GM18519 (cell line): ENCODE results near the gene DSE.

Source experiments
- ATAC-seq: cut with Tn5 transposase; IDR thresholded peaks from one replicate; pipeline ENCODE4 v1.9.1; 2021; ENCODE audit warnings: mild to moderate bottlenecking, moderate library complexity; ENCODE audit not compliant: unreplicated experiment, low FRiP score

The DSE gene

GRCh38 chr6:116465246-116465645 is 94.5 kb downstream of the DSE start:
- ATAC-seq: no peak

GRCh38 chr6:116467096-116467495 is 96.3 kb downstream of the DSE start:
- no peak for ATAC-seq

DNA sequence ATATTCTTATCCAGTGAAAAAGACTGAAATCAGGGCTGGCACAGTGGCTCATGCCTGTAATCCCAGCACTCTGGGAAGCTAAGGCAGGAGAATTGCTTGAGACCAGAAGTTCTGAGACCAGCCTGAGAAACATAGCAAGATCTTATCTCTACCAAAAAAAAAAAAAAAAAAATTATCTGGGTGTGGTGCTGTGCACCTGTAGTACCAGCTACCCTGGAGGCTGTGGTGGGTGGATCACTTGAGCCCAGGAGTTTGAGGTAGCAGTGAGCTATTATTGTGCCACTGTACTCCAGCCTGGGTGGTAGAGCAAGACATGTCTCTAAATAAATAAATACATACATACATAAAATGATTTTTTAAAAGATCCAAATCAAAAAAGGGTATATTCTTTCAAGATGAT is 96.8 kb downstream of the DSE start:
- ATAC-seq: no peak

GRCh38 chr6:116468293-116468692 is 97.5 kb downstream of the DSE start:
- ATAC-seq: no peak

DNA sequence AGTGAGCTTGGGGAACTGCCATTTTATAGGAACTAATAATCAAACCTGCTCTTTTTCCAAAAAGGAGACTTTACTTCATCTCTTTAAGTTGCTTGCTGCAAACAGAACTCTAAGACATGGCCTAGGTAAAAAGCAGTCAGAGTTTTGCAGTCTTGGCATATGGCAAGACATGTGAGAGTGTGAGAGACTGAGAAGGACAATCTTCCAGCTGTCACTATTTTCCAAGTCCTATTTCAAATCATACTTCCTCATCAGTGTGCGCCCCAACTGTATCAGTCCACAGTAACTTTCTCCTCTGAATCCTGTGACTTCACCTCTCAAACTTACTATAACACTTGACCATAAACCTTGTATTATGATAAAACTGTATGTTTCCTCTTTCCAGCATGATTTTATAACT is 100.8 kb downstream of the DSE start:
- no peak for ATAC-seq

GRCh38 chr6:116472706-116473105 is 102.0 kb downstream of the DSE start:
- no peak for ATAC-seq

DNA sequence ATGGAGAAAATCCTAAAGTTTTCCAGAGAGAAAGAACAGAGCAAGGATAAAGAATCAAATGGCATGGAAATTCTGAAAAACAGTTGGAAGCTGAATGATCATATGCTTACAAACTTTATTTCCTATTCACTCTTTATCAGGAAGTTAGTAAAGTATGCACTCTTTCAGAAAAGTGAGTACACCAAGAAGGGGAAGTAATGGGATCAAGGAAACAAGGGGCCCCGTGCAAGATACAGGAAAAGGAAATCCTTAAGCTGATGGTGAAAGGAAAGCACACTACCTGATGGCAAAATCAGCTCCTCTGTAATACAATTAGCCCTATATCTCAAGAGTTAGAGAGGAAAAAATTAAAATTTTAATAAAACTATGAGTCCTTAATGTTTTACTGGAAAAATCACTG is 104.4 kb downstream of the DSE start:
- ATAC-seq: no peak

GRCh38 chr6:116476002-116476678 is 105.4 kb downstream of the DSE start:
- ATAC-seq: peak; percentile 100

GRCh38 chr6:116482780-116483179 is 112.0 kb downstream of the DSE start:
- no peak for ATAC-seq

DNA sequence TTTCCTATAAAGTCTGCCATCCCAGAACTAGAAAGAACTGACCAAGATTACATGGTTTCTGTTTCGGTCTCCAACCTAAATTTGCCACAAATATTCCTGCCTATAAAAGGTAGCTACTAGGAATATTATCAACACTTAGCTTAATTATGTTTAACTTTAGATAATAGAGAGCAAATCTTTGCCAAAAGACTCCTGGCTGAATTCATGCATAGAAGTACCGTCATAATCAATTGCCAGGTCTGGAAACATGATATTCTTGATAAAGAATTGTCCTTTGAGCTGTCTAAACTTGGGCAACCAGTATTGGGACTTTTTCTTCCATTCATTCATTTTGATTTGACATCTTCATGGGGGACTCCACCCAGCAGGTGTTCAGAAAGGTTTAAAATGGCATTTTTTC is 112.9 kb downstream of the DSE start:
- ATAC-seq: no peak

GRCh38 chr6:116485559-116486184 is 114.9 kb downstream of the DSE start:
- ATAC-seq: no peak

- ATAC-seq: no peak
Measured at GRCh38 chr6:116491610-116492330, 121.0 kb downstream of the DSE start.

DNA sequence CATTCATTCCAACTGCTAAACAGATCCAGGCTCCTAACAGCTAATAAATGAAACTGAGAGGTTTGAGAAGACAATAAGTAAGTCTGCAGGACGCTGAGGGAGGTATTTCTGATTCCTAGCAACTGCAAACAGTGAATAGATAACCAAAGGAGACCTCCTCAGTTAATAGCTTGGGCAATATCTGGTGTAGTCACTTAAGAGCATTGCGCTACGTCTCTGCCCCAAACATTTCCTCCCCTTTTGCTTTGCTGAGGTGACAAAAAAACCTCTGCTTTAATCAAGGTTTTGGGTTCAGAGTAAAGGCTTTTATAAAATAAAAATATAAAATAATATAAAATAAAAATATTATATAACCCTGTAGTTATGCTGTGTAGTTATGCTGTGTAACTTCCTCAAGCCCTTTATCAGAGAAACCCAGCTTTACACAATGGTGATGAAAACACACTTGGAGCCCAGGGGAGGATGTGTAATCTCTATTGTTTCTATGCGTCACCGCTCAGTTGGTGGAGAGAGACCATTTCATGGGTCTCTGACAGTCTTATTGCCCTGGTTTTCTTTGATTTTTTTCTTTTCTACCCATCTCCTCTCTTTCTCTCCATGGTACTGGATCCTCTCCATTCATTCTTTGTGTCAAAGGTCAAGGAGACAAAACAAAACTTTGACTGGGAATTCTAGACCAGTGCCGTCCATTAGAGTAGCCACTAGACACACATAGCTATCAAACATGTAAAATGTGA is 121.8 kb downstream of the DSE start:
- no peak for ATAC-seq
